ENCODE data around the gene PDP2.

DNA sequence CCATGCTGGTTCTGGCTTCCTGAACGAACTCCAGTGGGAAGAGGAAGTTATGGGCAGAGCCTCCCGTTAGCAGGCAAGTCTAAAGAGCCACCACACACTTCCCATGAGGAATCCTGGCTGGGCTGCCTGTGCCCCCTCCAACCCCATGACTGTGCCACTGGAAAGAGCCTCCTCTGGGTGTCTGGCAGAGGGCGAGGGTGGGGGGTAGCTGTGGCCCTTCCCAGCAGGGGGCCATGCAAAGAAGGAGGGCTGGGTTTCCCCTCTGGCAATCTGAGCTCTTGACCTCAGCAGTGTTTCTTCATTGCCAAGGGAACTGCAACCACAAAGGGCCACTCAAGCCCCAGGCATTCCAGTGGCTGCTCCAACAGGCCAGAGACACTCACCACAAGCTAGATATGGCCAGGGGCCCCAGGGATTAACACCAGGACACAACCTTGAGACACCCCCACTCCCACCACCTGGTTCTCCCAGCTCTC lies 46.7 kb downstream of the PDP2 start:
- TF ChIP-seq, protein P1, sequence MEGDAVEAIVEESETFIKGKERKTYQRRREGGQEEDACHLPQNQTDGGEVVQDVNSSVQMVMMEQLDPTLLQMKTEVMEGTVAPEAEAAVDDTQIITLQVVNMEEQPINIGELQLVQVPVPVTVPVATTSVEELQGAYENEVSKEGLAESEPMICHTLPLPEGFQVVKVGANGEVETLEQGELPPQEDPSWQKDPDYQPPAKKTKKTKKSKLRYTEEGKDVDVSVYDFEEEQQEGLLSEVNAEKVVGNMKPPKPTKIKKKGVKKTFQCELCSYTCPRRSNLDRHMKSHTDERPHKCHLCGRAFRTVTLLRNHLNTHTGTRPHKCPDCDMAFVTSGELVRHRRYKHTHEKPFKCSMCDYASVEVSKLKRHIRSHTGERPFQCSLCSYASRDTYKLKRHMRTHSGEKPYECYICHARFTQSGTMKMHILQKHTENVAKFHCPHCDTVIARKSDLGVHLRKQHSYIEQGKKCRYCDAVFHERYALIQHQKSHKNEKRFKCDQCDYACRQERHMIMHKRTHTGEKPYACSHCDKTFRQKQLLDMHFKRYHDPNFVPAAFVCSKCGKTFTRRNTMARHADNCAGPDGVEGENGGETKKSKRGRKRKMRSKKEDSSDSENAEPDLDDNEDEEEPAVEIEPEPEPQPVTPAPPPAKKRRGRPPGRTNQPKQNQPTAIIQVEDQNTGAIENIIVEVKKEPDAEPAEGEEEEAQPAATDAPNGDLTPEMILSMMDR (IDR thresholded peaks at IDR 0.05): no peak
- no peak for TF ChIP-seq POLR2A (IDR thresholded peaks at IDR 0.05)

Data from tibial nerve (tissue), 3 donors.